ENCODE measurements around the gene DMAC2.
"Not testable (repeated sequence)": the region's sequence is repeated elsewhere in the genome, so short reads cannot be mapped to it uniquely, and the experiment has no call there.

The DMAC2 gene

DNA sequence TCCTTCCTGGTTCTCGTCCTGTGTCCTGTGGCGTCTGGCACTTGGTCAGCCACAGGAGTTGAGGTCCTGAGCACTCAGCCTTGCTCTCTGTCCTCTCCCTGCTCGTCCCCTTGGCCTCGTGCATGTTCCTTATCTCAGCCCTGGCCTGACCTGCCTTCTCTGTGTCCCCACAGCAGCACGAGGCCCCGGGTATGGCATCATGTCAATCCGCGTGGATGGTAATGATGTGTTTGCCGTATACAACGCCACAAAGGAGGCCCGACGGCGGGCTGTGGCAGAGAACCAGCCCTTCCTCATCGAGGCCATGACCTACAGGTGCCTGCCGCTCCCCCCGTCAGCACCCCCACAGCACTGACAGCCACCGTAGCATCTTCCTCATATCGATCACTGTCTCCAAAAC, 17.3 kb downstream of the DMAC2 start:
- DNase-seq = no peak

DNA sequence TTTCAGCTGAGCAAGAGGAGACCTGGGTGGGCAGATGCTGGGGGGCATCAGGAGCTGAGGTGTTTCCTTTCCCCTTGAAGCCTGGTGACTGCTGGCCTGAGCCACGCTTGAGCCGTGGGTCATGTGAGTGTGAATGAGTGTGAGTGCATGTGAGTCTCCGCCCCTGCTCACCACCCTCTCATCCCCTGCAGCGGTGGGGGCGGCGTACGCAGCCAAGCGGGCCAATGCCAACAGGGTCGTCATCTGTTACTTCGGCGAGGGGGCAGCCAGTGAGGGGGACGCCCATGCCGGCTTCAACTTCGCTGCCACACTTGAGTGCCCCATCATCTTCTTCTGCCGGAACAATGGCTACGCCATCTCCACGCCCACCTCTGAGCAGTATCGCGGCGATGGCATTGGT, 17.7 kb downstream of the DMAC2 start:
- no peak for DNase-seq

DNA sequence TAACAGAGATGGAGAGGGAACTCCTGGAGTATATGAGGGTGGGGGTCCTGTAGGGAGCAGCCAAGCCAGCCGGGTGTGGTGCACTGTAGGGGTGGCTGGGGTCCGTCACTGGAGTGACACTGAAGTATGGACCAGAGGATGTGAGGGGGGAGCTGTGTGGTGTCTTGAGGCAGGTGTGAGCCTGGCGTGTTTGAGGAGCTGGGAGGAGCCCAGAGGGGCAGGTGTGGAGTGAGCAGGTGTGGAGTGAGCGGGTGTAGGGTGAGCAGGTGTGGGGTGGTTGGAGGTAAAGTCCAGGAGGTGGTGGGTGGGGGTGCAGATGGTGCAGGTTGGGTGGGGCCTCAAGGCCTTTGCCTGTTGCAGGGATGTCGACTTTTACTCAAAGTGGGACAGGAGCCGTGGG, 18.4 kb downstream of the DMAC2 start:
- DNase-seq = no peak

DNA sequence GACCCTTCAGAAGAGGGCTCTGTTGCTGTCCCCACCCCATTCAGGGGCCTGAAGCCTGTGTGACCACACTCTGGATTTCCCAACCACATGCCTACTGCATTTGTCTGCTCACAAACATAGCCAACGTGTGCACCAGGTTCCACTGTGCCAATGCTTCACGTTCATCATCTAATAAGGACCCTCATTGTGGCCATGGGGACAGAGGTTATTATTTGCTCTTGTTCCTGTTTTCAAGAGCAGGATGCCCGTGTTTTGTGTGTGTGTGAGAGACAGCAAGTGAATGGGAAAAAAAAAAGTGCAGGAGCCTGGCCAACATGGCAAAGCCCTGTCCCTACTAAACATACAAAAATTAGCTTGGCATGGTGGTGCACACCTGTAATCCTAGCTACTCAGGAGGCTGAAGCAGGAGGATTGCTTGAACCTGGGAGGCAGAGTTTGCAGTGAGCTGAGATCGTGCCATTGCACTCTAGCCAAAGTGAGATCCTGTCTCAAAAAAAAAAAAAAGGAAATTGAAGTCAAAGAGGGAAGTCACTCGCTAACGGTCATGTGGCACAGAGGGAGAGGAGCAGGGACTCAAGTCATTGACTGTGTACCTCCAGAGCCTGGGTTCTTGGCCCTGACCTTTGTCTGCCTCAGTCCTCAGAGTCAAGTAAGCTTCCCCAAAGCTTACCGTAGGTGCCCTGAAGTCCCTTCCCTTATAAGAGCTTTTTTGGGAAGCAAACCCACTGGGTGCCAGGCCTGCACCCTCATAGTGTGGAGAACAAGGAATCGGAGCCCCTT, 19.4 kb downstream of the DMAC2 start:
- DNase-seq = no peak

DNA sequence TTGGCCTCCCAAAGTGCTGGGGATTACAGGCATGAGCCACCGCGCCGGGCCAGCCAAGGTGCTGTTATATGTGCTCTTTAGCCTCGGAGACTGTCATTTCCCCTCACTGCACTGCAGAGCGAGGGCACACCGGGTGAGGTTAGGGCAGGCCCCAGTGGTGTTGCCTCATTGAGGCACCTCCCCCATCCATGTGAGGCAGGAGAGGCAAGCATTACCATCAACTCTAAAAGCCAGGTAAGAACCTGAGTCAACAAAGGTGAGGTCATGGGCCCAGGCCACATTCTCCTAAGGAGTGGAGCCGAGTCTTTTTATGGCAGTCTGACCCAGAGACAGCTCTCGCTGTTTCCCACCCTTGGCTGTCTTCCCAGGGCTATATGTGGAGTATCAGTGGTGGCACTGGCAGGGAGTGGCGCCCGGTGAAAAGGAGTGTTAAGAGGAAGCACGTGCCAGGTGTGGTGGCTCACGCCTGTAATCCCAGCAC, 23.5 kb downstream of the DMAC2 start:
- DNase-seq = no peak

DNA sequence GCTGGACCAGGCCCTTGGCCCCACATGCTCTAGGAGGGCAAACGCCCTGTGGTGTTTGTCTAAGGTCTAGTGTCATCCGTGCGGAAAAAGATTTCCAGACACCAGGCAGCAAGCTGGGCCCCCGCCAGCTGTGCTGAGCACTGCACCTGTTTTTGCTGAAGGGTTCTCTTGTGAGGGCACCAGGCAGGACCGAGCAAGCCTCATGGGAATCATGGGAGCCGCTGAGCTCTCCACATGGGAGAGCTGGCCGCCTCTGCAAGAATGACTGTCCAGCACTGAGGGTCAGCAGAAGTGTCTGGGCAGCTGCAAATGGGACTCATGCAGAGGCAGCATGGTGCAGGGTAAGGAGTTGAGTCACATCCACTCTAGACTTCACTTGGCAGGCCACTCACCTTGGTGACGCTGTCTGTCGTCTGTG, 24.5 kb downstream of the DMAC2 start:
- no peak for DNase-seq

DNA sequence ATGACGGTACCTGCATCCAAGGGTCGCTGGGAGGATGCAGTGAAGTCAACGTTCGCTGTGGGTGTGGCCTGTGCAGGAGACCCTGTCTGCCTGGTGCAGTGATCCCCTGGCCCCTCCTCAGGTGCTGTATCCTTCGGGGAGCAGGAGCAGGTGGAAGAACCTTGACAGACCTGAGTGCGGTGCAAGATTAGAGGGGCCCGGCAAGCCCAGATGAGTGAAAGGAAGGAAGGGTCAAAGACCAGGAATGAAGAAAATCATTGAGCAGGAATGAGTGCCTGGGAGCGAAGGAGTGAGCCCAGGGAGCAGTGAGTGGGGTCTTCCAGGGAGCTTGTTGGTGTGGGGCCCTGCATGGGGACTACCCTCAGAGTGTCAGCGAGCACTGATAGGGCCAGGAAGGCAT, 25.3 kb downstream of the DMAC2 start:
- DNase-seq = no peak

DNA sequence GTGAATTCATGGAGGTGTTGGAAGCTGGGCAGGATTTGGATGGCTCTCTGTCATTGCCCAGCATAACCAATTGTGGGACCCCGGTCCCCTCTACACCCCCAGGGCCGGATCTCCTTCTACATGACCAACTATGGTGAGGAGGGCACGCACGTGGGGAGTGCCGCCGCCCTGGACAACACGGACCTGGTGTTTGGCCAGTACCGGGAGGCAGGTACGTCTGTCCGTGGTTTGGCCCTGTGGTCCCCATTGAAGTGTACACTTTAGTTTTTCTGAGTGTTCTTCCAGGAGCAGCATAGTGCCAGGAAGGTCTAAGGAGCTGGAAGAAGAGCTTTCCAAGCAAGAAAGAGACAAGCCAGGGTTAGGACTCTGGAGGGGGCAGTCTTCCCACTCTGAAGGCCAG, 25.8 kb downstream of the DMAC2 start:
- no peak for DNase-seq

DNA sequence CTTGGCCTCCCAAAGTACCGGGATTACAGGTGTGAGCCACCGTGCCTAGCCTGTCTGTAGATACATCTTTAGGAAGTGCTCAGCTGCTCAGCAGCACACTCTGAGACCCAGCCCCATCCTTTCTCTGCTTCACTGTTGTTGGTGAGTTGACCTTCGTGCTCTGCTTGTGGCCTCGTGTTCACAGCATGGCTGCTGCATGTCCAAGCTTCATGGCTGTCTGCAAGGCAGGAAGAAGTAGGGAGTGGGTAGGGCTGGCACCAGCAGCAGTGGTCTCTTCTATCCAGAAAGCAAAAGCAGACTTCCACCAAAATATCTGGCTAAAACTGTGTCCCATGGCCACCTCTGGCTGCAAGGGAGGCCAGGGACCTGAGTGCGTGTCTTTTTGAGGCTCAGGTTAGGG, 26.8 kb downstream of the DMAC2 start:
- DNase-seq = no peak

DNA sequence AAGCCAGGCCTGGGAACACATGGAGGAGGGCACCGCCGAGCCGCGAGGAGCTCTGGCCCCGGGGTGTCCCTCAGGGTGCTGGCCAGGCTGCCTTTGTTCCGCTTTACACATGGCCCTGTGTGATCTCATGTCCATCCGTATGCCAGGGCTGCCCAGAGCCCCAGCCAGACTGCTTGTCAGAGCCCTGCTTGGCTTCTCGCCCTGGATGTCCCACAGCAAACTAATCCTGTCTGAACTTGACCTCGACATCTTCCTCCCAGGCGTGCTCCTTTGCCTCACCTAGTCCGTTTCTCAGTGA, 27.8 kb downstream of the DMAC2 start:
- no peak for DNase-seq

DNA sequence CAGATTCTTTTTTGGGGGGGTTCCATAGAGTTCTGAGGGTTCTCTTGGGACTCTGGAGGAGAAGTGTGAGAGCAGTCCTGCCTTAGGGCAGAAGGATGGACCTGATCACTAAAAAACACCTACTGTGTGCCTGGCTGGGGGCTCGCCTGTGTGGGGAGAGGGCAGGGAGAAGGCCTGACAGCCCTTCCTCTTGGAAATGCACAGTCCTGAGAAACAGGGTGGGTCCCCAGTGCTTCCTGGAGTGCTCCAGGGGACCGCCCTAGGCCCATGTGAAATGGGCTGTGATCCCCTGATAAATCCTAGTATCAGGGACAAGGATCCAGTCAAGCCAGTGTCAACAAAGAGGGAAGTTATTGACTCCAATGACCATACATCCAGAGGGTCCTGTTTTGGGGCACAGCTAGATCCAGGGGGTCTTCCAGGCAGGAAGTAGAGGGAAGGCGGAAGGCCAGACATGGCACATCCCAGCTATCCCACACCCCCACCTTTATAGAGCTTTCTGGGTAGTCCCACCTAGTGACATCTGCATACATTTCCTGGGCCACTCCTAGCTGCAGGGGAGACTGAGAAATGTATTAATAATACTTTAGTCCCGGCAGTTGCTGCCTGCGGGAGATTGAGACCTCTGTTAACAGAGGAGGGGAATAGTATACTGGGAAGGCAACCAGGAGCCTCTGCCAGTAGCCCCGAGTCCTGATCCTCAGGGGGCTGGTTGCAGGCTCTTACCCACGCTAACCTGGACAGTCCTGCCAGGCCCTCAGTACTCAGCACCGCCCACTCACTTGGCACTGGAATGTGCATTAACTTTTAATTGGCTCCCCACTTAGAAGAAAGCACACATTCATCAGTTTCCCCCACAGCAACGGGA, 28.4 kb downstream of the DMAC2 start:
- no peak for DNase-seq

DNA sequence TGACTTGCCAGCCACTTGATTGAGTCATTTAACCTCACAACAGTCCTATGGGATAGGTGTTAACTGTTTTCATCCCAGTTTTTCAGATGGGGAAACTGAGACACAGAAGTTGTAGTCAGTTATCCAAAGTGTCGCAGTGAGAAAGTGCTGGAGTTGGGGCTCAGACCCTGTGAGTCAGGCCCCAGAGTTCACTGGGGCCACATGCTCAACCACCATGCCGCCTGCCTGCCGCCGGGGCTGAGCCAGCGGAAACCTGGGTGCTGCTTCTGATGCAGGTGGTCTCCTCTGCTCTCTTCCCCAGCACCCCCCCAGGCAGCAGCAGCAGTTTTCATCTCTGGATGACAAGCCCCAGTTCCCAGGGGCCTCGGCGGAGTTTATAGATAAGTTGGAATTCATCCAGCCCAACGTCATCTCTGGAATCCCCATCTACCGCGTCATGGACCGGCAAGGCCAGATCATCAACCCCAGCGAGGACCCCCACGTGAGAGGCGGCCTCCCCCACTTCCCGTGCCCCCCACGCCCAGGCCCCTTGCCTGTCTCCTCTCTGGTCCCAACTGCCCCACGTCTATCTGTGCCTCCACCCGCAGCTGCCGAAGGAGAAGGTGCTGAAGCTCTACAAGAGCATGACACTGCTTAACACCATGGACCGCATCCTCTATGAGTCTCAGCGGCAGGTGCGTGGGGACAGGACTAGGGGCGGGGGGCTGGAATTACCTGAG, 29.2 kb downstream of the DMAC2 start:
- no peak for DNase-seq

DNA sequence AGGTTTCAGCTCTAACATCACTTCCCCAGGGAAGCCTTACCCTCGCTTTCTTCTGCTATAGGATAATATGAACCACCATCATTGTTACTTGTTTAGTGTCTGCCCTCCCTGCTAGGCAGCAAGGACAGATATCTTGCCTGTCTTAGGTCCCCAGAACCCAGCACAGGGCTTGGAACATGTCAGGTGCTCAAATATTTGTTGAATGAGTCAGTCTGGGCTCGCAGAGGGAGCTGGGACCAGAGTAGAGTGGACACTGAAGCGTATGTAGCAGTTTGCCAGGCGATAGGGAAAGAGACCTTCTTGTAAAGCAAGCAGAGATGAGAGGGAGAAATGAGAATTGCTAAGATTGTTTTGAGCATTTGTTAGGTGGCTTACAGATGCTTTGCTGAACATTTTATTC, 30.4 kb downstream of the DMAC2 start:
- DNase-seq = no peak

DNA sequence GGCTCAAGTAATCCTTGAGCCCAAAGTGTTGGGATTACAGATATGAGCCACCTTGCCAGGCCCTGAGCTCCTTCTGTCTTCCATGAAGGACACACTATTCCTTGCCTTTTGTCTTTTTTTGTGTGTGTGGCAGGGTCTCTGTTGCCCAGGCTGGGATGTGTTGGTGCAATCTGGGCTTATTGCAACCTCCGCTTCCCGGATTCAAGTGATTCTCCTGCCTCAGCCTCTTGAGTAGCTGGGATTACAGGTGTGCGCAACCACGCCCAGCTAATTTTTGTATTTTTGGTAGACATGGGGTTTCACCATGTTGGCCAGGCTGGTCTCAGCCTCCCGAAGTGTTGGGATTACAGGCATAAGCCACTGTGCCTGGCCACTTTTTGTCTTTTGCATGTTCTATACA, 30.9 kb downstream of the DMAC2 start:
- DNase-seq = not testable (repeated sequence)

DNA sequence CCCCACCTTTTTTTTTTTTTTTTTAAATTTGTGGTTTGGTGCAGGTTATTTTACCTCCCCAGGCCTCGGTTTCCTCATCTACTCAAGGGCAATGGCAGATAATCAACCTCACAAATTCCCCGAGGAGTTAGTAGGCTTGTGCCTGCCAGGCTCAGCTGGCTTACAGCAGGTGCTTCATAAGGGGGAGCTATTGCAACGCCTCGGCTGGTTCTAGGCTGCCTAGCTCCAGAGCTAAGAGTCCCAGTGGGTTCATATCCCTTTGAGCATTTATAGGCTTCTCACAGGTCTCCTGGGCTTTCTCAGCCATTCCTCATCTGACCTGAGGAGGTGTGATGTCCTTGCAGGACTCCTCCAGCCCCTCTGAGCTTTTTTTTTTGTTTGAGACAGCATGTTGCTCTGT, 31.5 kb downstream of the DMAC2 start:
- no peak for DNase-seq

DNA sequence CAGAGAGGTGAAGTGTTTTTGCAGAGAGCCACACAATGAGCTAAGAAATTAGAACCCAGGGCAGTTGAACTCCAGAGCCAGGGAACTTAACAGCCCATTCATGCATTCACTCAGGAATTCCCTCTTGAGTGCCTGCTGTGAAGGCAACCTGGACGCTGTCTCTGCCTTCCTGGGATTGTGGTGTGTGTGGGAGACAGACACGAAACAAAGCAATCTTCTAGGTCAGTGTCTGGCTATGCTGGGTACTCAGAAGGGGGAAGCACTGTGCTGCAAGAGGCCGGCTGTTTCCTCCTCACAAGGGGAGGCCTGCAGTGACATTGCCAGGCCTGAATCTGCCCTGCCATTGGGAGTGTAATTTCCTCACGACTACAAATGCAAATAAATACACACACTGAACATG, 32.4 kb downstream of the DMAC2 start:
- no peak for DNase-seq

DNA sequence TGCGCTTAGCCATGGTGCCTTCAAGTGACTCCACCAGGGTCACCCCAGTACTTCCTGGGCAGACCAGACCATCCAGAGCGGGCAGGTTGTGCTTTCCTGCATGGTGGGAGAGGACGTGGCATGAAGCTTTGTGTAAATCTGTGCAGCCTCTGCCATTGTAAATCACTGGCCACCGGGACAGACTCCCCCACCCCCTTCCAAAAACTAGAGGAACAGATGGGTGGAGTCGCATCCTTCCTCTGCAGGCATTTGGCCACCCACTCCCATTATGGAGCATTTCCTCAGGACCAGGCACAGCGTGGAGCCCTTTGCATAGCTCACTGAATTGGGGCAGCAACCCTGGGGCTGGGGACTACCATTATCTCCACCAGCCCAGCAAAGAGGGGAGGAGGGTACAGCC, 33.9 kb downstream of the DMAC2 start:
- DNase-seq = no peak

DNA sequence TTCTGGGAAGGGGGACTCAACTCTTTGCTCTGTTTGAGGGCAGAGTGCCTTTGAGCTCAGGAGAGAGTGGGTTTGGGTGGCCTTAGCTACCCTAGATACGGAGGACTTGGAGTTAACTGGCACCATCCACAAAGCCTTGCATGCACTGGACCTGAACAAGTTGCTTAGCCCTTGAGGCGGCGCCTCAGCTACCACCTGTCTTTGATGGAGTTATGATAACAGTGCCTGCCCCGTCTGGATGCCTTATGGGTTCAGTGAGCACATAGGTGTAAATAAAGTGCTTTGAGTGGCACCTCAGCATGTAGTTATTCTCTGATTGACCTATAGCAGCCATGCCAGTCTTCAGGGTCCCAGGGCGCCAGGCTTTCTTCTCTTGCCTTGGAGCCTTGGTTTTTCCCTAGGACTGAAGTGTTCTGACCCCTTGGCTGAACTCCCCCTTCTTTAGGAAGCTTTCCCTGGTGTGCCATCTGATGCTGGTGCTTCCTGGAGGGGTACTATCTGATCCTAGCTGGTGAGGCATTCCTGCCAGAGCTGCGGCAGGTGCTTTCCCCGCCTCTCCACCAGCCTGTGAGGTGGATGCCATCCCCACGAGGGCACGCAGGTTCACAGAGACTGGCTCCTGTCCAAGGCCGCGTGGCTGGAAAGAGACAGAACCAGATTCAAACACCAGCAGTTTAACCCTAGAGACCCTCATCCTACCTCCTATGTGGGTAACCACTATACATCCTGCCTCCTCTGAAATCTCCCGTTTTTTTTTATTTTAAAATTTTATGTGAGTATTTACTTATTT, 36.3 kb downstream of the DMAC2 start:
- DNase-seq = no peak

DNA sequence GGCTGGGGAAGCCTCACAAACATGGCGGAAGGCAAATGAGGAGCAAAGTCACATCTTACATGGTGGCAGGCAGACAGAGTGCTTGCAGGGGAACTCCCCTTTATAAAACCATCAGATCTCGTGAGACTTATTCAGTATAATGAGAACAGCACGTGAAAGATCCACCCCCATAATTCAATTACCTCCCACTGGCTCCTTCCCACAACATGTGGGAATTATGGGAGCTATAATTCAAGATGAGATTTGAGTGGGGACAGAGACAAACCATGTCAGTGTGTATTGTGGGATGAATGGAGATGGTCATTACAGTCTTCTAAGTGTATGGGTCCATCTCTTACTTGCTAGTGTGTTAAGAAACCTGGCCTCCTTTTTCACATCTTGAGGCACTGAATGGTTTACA, 37.7 kb downstream of the DMAC2 start:
- no peak for DNase-seq

DNA sequence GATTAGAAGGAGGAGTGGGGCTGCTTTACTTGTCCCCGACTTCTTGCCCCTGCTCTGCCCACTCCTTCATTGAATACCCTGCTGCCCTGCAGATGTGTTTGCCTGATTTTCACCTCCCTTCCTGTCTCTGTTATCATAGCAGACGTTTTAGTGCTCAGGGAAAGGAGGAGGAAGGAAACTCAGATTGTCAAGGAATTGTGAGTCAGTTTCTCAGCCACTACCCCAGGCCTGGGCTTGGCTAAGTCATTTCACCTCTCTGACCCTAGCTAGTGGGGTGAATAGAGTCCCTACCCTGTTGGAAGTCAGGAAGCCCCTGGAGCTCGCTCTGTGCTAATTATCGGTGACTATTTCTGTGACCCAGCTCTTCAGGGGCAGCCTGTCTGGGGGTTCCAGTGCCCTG, 38.2 kb downstream of the DMAC2 start:
- no peak for DNase-seq

DNA sequence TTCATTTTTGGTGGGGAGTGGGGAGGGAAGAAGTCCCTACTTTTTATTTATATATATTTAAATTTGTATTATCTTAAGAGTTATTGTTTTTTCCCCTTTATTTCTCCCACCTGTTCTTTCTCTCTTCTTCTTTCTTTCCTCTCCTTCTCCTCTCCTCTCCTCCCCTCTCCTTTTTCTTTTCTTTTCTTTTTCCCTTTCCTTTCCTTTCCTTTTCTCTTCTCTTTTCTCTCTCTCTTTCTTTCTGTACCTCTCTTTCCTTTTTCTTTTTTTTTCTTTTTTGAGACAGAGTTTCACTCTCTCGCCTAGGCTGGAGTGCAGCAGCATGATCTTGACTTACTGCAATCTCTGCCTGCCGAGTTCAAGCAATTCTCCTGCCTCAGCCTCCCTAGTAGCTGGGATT, 40.2 kb downstream of the DMAC2 start:
- no peak for DNase-seq

DNA sequence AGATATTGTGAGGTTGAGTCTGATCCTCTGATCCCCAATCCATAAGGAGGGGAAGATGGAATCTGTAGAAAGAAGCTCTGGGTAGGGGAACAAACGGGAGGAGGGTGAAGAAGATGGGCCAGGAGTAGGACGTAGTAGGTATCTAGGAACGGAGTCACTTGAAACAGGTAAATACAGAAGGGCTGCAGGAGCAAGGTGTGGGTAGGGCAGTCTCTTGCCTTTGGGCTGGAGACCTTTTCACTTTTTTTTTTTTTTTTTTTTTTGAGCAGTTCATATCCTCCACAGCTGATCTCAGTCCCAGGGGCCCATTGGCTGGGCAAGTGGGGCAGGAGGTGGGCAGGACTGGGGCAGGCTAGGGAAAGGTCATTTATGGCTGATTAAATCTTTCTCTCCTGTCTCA, 40.6 kb downstream of the DMAC2 start:
- DNase-seq = no peak

DNA sequence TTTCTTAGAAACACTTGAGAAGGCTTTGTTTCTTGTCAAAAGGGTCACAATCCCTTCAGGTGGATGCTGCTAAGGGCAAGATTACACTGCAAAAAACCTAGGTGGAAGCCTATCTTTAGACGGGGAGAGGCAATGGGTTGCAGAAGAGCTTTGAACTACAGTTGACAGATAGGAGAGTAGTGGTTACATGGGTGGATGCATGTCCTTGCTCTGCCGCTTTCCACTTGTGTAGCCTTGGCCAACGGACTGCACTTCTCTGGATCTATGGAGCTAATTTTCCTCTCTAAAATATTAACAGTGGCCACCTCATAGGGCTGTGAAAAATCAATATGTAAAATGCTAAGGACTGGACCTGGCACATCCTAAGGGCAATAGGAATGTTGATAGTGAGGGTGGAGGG, 41.1 kb downstream of the DMAC2 start:
- DNase-seq = no peak
